GM20431 (cell line): ENCODE data around the gene PHYHD1.
"Not testable (repeated sequence)": the region's sequence is repeated elsewhere in the genome, so short reads cannot be mapped to it uniquely, and the experiment has no call there.

Experiments used
- in situ Hi-C: fragments of 300-500 bp; cut with MseI, MboI; formaldehyde crosslinking; loops from one replicate; pipeline ENCODE4 v1.15.0; 2020; ENCODE audit warnings: low sequenced_read_pairs; ENCODE audit not compliant: unreplicated experiment

Gene PHYHD1

DNA sequence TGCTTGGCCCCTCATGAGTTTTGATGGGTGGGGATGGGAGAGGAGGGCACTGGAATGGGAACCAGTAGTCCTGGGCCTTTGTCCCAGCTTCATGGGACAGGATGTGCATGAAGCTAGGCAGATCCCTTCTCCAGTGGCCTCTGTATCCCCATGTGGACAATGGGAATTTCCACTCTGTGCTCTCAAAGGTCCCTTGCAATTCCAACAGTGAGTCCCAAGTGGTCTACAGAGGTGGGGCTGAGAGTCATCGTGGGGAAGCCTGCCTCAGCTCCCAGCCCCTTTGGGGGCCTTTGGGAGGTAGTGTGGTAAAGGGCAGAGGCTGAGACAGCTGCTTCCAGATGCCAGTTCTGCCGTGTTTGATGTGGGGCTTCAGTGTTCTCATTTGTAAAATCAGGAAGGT lies 1.9 kb upstream of the PHYHD1 start:
- in situ Hi-C loops, result no loop called here

DNA sequence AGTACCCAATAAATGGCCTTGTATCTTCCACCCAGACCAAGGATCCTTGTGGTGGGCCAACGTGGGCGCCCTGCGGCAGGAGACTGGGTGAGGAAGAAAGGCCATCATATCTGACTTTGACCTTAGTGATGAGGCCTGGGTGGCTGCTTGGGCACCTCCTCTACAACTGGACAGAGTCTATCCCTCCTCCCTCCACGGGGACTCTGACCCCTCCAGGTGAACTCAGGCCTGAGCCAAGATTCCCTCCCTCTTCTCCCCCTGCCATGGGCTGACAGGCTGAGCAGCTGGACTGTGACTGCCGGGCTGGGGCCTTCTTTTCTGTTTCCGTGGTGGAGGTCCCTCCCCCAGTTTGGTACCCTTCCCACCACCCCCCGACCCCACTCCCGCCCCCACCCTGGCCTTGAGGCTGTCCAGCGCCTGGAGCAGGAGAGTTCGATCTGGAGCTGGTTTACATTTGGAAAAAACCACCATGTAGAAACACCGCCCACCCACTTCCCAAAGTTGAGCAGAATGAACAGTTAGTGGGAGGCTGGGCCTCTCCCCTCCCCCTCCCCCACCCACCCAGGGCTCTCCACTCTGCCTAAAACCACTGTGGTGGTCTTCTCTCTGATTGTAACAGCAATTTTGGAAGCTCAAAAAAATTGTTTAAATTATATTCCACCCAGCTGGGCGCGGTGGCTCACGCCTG lies 1.2 kb upstream of the PHYHD1 start:
- in situ Hi-C loops, result loop anchor here (10.0 kb wide), 1 partner anchor 55 kb away; no protein-coding TSS in a partner anchor

DNA sequence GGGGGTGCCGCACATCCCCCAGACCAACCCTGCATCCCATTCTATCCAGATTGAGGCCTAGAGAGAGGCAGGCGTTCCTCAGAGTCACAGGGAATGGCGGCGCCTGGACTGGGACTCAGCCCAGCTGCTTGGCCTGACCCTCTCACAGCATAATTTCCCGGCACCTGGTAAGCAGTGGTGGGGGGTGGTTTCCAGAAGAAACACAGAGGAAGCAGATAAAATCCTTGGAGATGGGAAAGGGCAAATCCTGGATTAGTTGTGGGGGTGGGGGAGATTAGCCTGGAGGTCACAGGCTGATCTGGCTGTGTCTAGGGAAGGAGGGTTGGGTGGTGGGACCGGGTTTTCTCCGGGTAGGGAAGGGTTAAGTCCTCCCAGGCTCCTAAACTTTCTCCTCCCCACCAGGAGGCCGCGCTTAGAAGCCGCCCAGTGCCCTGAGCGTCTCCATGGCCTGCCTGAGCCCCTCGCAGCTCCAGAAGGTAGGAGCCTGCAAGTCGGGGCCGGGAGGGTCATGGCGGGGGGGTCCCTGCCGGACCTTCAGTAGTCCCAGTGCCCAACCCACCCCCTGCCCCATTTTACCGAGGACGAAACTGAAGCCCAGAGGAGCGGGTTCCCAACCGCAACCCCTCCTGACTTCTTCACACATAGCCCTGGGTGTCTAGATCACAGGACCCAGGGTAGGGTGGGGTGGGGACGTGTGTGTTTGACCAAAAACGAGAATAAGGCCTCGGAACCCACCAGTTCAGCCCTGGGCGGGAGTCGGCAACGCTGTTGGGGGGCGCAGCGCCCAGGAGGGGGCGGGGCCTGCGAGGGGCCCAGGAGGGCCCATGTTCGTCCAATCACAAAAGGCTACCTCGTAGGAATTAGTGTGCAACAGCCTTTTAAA lies 1.3 kb downstream of the PHYHD1 start:
- in situ Hi-C loops, result loop anchor here (10.0 kb wide), 1 partner anchor 57 kb away; no protein-coding TSS in a partner anchor

DNA sequence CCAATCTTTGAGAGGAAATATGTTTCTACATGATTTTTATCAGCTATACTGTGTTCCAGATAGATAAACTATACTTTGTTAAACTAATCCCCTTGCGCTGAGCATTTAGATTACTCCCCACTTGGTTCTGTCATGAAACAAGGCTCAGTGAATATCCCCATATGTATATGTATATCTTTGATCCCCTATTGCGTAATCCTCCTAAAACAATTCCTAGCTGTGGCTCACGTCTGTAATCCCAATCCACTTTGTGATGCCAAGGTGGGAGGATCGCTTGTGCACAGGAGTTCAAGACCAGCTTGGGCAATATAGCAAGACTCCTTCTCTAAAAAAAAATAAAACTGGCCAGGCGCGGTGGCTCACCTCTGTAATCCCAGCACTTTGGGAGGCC lies 2.7 kb downstream of the PHYHD1 start:
- in situ Hi-C loops, result loop anchor here (10.0 kb wide), 1 partner anchor 59 kb away; no protein-coding TSS in a partner anchor

DNA sequence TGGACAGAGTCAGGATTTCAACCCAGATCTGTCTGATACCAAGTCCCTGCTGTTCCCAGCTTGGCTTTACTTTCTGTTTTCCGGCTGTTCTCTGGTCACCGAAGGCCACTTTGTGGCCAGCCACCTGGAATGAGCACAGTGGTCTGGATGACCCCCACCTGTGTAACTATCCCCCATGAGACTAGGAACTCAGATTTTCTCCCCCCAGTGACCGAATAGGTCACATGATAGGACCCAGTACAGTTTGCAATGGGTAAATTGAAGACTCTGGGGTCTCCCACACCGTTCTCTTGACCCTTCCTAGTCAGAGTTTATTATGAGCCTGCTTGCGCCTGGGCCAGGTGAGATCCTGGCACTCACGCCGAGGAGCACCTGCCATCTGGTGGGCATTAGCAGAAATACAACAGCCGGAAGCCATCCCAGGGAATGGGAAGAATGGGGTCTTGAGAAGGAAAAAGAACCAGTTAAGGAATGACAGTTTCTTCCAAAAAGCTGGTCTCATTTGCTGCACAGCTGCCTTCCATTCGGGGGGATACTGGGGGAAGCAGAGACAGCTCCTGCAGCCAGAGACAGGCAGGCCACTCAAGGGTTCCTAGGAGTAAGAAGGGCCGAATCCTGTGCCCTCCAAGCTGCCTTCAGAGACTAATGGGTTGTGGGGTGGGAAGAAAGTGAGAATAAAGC lies 7.1 kb downstream of the PHYHD1 start:
- in situ Hi-C loops, result loop anchor here (10.0 kb wide), 1 partner anchor 63 kb away; no protein-coding TSS in a partner anchor

DNA sequence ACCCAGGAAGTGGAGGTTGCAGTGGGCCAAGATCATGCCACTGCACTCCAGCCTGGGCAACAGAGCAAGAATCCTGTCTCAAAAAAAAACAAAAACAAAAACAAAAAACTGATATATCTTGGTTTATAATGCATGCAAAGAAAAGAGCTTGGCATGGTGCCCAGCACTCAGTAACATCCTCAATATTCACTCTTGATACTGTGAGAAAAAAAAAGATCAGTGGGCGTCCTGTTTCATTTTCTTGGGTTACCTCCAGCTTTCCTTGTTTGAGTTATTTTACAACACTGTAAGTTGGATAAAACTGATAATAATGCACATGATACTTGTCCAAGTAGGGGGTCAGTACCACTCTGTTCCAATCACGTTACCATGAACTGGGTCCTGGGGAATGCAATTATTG lies 7.8 kb downstream of the PHYHD1 start:
- in situ Hi-C loops, result loop anchor here (10.0 kb wide), 1 partner anchor 64 kb away; no protein-coding TSS in a partner anchor

DNA sequence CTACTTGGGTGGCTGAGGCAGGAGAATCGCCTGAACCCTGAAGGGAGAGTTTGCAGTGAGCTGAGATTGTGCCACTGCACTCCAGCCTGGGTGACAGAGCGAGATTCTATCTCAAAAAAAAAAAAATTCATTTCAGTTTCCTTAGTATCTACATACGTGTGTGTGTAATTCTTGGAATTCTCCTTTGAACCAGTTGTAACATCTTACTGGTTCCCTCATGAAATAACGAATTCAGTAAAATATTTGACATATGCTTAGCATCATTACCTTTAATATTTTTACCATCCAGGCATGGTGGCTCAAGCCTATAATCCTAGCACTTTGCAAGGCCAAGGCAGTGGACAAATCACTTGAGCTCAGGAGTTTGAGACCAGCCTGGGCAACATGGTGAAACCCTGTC lies 8.8 kb downstream of the PHYHD1 start:
- in situ Hi-C loops, result loop anchor here (10.0 kb wide), 1 partner anchor 65 kb away; no protein-coding TSS in a partner anchor

DNA sequence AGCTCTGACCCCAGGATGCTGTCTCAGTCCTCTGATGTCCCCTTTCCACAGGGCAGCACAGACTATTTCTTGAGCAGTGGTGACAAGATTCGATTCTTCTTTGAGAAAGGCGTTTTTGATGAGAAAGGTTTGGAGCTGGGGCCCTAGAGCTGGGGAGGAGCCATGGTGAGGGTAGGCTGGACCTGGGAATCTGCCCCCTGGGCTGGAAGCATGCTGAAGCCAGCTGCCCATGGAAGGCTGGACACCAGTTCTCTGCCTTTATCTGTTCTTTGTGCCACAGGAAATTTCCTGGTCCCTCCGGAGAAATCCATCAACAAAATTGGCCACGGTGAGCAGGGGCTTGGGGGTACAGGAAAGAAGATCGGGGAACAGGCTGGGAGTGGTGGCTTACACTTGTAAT lies 12.9 kb downstream of the PHYHD1 start:
- in situ Hi-C loops, result no loop called here

DNA sequence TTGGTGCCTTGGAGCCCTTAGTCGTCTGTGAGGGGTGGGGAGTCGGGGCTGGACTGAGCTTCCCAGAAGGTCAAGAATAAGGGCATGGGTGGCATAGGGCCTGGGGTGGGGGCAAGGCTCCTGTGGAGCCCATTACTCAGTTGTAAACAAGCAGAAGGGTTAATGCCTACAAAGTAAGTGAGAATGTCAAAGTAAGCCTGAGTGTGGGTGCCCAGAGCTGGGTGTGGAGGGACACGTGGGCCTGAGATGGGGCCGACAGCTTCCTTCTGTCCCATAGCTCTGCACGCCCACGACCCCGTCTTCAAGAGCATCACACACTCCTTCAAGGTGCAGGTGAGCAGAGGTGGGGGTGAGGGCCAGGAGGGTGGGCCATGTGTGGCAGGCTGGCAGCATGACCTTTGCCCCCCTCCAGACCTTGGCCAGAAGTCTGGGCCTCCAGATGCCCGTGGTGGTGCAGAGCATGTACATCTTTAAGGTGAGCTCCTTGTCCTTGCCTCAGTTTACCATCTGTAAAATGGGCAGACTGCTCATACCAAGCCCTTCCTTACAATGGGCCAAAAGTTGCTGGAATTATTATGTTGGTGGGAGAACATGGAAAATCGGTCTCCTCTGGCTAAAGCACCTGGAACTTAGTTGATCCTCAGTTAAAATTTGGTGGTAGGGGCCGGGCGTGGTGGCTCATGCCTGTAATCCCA lies 15.5 kb downstream of the PHYHD1 start:
- in situ Hi-C loops, result no loop called here

DNA sequence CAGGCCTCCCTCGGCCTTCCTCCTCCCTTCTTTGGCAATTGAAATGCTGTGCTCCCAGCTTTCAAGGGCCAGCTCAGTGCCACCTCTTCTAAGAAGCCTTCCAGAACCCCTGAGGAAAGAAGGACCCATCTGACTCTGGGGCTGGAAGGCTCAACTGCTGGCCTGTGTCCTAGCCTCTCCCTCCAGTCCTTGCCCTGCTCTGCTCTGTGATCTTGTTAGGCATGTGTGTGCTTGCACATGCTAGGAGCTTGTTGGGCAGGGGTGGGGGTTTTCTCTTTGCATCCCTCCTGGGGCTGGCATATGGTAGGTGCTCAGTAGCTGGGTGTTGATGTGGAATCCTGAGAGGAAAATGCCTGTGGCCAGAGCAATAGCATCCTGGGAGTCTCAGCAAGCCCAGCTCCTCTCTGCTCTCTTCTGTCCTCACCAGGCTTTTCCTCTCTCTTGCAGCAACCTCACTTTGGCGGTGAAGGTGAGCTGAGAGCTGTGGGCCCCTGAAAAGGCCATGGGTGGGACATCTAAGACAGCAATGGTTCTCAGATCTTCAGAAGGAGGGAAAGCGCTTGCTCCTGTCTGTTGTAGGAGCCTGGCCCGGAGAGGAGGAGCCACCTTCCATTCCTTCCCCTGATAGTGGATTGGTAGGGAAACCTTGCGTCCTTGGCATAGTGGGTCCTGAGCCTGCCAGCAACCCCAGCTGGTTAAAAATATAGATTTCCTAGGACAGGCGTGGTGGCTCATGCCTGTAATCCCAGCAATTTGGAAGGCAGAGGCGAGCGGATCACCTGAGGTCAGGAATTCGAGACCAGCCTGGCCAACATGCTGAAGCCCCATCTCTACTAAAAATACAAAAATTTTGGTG lies 16.8 kb downstream of the PHYHD1 start:
- in situ Hi-C loops, result no loop called here

DNA sequence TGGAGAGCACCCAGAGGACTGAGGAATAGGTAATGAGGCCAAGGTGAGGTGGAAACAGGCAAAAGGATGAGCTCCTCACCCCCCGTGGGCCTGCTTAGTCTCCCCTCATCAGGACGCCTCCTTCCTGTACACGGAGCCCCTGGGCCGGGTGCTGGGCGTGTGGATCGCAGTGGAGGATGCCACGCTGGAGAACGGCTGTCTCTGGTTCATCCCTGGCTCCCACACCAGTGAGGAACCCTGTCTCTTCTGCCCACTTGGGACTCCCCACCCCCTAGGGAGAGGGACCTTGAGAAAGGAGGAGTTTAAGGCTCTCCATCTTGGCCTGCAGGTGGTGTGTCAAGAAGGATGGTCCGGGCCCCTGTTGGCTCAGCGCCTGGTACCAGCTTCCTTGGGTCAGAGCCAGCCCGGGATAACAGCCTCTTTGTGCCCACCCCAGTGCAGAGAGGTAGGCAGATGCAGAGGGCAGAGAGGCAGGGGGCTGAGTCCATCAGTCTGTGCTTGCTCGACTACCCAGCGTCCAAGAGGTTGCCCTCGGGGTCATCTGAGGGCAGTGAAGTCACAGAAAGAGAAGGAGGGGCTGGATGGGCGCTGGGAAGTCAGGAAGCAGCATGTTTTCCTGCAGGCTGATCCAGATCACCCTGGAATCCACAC lies 19.6 kb downstream of the PHYHD1 start:
- in situ Hi-C loops, result no loop called here

DNA sequence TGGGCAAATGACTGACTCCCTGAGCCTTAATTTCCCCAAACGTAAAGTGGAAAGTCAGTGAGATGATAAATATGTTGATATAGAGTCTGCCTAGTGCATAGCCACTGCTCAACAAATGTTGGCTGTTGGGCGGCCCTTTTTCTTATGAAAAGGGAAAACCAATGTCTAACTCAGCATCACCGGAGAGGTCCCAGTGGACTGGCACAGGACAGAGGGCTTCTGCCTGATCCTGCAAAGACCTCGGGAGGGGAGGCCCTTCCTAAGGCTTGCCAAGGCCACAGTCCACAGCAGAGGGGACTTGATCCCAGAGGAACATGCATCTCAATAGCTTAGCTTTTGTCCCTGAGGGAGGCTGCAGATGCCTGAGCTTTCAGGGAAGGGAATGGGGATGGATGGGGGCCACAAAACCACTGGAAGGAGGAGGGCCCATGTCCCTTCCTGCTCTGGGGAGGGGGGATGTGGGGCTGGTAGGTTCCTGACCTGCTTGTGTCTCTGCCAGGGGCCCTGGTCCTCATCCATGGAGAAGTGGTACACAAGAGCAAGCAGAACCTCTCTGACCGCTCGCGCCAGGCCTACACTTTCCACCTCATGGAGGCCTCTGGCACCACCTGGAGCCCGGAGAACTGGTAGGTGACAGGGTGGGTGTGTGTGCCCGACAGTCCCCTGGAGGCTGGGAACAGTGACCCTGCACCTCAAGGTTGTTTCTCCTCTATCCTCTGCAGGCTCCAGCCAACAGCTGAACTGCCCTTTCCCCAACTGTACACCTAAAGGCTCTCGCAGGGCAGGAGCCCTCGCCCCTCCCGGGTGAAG lies 20.4 kb downstream of the PHYHD1 start:
- in situ Hi-C loops, result no loop called here

DNA sequence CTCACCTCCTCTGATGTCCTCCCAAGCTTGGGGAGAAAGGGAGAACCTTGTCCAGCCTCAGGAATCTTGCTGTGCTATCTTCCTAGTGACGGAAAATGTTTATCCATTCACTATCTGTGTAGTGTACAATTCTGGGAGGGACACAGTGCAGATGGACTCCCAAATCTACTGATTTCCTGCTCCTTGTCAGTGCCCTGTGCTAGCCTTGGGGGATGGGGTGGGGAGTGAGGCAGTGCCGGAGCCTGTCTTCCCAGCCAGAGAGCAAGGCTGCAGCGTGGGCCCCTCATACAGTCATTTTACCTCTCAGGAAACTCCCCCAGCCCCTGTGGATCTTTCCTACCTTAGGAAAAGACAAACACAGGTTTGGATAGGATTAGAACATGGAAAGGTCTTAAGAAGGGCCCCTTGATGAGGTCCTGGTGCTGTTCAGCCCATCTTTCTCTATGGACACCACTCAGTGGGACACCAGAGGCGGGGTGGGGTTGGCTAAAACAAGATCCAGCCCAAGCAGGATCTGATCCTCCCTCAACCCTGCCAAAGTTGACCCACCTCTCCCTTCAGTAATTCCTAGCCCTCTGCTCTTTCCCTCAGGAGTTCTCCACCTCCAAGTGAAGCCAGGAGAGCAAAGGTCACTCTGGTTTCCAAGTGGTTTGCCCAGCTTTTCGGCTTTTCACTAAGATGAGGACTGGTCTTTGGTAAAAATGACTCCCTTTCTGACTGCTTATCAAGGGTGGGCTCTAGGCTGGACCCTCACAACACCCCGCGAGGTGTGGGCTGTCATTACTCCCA lies 23.2 kb downstream of the PHYHD1 start:
- in situ Hi-C loops, result no loop called here

DNA sequence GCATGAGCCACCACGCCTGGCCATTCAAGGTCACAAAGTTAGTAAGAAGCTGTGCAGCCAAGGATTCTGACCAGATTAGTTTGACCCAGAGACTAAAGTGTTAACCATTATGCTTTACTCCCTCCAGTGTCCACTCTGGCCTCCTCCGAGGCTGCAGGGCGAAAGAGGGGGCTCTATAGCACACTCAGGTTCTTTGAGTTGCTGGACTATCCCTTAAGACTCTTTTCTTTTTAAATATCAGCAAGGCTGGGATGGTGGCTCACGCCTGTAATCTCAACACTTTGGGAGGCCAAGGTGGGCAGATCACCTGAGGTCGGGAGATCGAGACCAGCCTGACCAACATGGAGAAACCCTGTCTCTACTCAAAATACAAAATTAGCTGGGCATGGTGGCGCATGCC lies 24.2 kb downstream of the PHYHD1 start:
- in situ Hi-C loops, result not testable (repeated sequence)

DNA sequence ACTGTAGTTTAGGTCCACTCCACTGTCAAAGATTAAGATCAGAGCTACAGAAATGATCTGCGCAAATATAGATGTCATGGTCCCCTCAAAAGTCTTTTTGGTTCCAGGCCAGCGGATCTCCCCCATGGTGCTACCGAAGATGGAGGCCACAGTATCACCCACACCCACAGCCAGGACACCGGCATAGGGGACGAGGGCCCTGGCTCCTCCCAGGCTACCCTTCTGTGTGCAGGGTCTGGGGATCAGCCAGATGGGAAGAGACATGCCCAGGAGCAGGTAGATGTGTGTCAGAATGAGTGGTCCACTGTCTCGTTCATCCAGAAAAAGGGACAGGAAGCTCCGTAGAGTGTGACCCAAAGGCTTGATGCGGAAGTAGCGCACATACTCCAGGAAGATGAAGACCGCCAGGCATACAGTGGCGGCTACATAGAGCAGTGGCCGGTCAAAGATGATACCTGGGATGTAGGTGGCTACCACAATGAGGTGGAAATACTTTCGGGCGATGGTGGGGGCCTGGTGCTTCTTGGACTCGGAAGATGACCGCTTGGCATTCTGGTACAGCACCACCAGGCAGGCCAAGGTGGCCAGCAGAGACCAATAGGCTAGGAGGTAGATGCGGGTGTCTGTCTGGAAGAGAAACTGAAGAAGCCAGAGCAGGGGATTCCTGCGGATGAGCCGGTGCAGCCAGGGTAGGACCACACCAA lies 25.2 kb downstream of the PHYHD1 start:
- in situ Hi-C loops, result no loop called here

DNA sequence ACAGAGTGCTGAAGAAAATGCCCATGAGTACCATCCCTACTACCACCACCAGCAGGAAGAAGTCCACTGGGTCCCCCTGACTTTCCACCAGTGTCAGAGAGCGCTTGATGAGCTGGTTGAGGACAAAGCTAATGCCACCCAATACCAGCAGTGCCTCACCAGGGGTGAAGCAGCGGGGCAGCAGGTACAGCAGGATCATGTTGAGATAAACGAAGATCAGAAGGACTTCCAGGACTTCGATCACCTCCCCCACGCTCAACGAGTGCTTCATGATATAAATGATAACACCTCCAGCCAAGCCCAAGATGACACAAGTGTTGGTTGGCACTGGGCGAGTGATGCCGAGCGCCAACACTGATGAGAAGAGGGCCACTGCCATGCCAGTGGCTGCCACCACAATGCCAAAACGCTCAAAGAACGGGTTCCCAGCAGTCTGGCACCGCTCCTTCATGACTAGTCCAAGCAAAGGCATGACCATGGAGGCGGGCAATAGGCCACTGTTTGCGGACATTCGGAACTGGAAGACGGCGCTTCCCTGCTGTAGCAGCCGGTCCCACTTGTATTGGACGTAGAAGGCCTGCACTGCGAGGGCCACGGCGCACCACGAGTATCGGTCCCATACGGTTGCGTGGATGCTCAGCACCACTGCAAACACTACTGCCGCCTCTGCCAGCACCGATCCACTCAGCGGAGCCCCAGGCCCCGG lies 25.9 kb downstream of the PHYHD1 start:
- in situ Hi-C loops, result no loop called here
